Activated naive CD4-positive, alpha-beta T cell treated with Interleukin-2 at 50 U/mL for 16 hours (primary cell): Measurements from ENCODE around the gene PDXP.

Experiments used
- DNase-seq: peaks from one replicate; pipeline ENCODE4 v3.0.0-alpha.2; 2020

PDXP gene

GRCh38 chr22:37629928-37630327 is 28.6 kb upstream of the PDXP start:
- no peak for DNase-seq

GRCh38 chr22:37630839-37631435 is 27.6 kb upstream of the PDXP start:
- DNase-seq, result no peak

GRCh38 chr22:37631448-37632173 is 26.9 kb upstream of the PDXP start:
- no peak for DNase-seq

- peak; percentile 21 for DNase-seq
Observed at GRCh38 chr22:37632174-37633088, 26.1 kb upstream of the PDXP start.

- DNase-seq, result peak; percentile 55
Observed at GRCh38 chr22:37633089-37633624, 25.4 kb upstream of the PDXP start.

DNA sequence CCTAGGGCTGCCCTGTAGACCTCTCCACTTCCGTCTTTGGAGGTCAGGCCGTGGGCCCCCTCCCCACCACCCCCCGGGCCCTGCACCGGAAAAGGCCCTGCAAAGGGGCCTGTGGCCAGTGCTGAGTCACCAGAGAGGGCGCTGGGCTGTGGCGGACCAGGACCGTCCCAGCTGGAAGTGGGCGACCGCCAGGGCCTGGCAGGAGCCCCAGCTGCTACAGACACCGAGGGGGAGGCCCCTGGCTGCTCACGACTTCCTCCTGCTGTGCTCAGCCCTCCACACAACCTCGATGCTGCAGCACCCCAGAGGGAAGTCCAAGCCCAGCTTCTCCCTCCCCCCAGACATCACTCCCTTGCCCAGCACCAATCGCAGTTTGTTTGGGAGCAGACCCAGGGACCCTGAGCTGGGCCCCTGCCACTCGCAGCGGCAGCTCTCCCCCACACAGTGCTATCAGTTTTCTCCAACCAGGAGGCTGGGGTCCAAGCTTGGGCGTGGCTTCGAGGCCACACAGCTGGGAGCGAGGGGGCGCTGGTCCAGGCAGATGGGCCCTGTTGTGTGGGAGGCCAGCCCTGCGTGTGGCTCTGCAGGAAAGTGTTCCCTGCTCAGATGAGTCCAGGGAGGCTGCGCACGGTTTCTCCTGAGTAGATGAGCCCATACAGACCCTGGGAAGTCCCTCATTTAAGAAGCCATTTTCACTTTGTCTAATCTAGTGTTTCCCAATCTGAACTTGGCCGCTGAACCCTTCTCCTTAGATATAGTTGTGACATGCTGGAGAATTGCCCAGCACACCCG is 24.7 kb upstream of the PDXP start:
- peak; percentile 58 for DNase-seq

- DNase-seq, result peak; percentile 30
Observed at GRCh38 chr22:37634417-37634924, 24.1 kb upstream of the PDXP start.

DNA sequence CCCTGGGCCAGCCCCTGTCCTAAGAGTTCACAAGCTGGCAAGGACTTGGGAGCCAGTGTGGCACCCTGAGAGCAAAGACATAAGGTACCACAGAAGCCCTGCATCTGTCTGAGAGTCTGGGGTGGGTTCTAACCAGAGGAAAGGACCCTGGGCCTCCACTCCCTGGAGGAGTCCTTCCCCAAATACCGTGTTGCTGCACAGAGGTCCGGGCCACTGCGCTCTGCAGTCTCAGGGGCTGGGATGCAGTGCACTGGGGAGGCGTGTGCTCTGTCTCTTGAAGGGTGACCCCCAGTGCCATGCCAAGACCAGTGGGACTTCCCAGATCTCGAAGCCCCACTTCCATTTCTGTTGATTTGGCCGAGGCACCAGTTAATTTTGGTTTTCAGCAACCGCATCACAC is 23.4 kb upstream of the PDXP start:
- DNase-seq, result no peak

GRCh38 chr22:37636186-37636948 is 22.2 kb upstream of the PDXP start:
- no peak for DNase-seq

- no peak for DNase-seq
Observed at GRCh38 chr22:37636949-37637273, 21.6 kb upstream of the PDXP start.

DNA sequence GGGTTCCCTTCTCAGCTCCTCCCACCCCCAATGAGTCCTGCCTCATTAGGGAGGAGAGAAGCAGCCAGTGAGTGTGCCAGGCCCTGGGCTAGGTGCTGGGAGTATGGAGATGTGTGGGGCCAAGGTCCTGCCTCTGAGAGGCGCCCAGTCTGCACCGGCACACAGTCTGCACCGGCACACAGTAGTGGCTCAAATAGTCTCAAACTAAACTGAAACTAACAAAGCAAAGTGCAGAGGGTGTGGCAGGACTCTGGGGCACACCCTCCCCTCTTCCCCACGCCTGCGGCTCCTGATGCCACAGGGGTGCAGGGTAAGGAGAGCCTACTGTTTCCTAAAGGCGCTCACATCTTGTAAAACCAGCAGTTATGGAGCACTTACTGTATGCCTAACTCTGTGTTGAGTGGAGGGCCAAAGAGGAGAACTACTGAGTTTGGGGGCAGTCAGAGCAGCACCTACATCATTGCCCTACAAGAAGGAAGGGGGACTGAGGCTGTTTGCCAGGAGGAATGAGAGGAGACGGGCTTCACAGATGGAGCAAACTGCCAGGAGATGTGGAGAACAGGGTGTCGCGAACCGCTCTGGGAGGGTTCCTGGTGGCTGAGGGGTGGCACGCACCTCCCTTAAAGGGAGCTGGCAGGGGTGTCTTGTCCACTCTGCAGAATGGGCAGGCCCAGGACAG is 20.0 kb upstream of the PDXP start:
- peak; percentile 33 for DNase-seq

GRCh38 chr22:37639070-37639760 is 19.3 kb upstream of the PDXP start, which contains the start of gene SH3BP1:
Gene SH3BP1, plus strand, starts transcription at chr22:37639669. Its CDS starts 119 bp downstream, at chr22:37639788.
- peak; percentile 65 for DNase-seq

- DNase-seq, result no peak
Observed at GRCh38 chr22:37639771-37640590, 18.5 kb upstream of the PDXP start.

GRCh38 chr22:37640591-37641560 is 17.6 kb upstream of the PDXP start:
- no peak for DNase-seq

- DNase-seq, result no peak
Observed at GRCh38 chr22:37641561-37641949, 17.0 kb upstream of the PDXP start.

- DNase-seq, result peak; percentile 88
Observed at GRCh38 chr22:37643225-37643847, 15.2 kb upstream of the PDXP start.

GRCh38 chr22:37647317-37647716 is 11.2 kb upstream of the PDXP start:
- no peak for DNase-seq

- no peak for DNase-seq
Observed at GRCh38 chr22:37647928-37648327, 10.6 kb upstream of the PDXP start.
